Coronary artery (tissue), 2 donors: ENCODE measurements around the gene TROAP.
A peak's percentile ranks its signal among the peaks of the same experiment; 100 is the strongest.
"Not testable (repeated sequence)": the region's sequence is repeated elsewhere in the genome, so short reads cannot be mapped to it uniquely, and the experiment has no call there.

Source experiments
- DNase-seq: peaks from one replicate; pipeline ENCODE4 v3.0.0-alpha.2; 2017; ENCODE audit warnings: low spot score
- H3K27ac ChIP-seq, 2 donors: fragments of 200-600 bp; sonication (generic); one replicate each; pipeline ENCODE4 v1.5.1; 2016 to 2019
- H3K4me3 ChIP-seq: fragments of 200-600 bp; sonication (generic); 2 replicates; pipeline ENCODE4 v1.5.1; 2016; ENCODE audit warnings: mild to moderate bottlenecking, moderate library complexity
- CTCF ChIP-seq: fragments of 200-600 bp; sonication (generic); IDR thresholded peaks from one replicate; pipeline ENCODE4 v1.5.1; 2019; ENCODE audit warnings: antibody characterized with exemption

TROAP gene

GRCh38 chr12:49279706-49280159 lies 43.3 kb upstream of the TROAP start:
- no peak for DNase-seq
- no peak overlapping the region for H3K27ac ChIP-seq
- no peak for TF ChIP-seq CTCF
- no peak overlapping the region for H3K4me3 ChIP-seq

- not testable (repeated sequence) for H3K27ac ChIP-seq, H3K4me3 ChIP-seq, DNase-seq
Observed at GRCh38 chr12:49280545-49280944, 42.5 kb upstream of the TROAP start.

GRCh38 chr12:49282302-49282701 lies 40.8 kb upstream of the TROAP start:
- no peak overlapping the region for H3K27ac ChIP-seq
- TF ChIP-seq CTCF: no peak
- DNase-seq: no peak
- H3K4me3 ChIP-seq: no peak overlapping the region

- H3K27ac ChIP-seq, H3K4me3 ChIP-seq, DNase-seq: not testable (repeated sequence)
Observed at GRCh38 chr12:49282740-49283375, 40.2 kb upstream of the TROAP start.

- Histone ChIP-seq H3K27ac (no peak overlapping the region), H3K4me3 (no peak overlapping the region)
- DNase-seq: no peak
- TF ChIP-seq CTCF: no peak
Observed at GRCh38 chr12:49283541-49284429, 39.3 kb upstream of the TROAP start.

GRCh38 chr12:49284672-49285071 lies 38.4 kb upstream of the TROAP start:
- no peak for TF ChIP-seq CTCF
- H3K4me3 ChIP-seq: no peak overlapping the region
- no peak overlapping the region for H3K27ac ChIP-seq
- DNase-seq: no peak

GRCh38 chr12:49287876-49288275 lies 35.2 kb upstream of the TROAP start:
- Histone ChIP-seq H3K27ac (no peak overlapping the region), H3K4me3 (no peak overlapping the region)
- TF ChIP-seq CTCF: no peak
- DNase-seq: no peak

- peak; percentile 74 for TF ChIP-seq CTCF
Observed at GRCh38 chr12:49288412-49288853, 34.6 kb upstream of the TROAP start.

More at GRCh38 chr12:49288412-49288853, 34.6 kb upstream of the TROAP start:
- no peak for DNase-seq
- Histone ChIP-seq H3K4me3 (no peak overlapping the region), H3K27ac (no peak overlapping the region)
